GM10266 (cell line): ENCODE results near the gene OR1E1.
"Not testable (repeated sequence)": the region's sequence is repeated elsewhere in the genome, so short reads cannot be mapped to it uniquely, and the experiment has no call there.

Experiments
- DNase-seq: peaks from one replicate; pipeline ENCODE4 v3.0.0; 2012; ENCODE audit errors: extremely low spot score
- TF ChIP-seq, protein P1 (sequence below): IDR thresholded peaks from 2 replicates; pipeline ENCODE4 v1.5.1; 2012; ENCODE audit warnings: mild to moderate bottlenecking, low read depth; ENCODE audit not compliant: control insufficient read depth, insufficient read depth; ENCODE audit errors: missing control alignments

OR1E1 gene

DNA sequence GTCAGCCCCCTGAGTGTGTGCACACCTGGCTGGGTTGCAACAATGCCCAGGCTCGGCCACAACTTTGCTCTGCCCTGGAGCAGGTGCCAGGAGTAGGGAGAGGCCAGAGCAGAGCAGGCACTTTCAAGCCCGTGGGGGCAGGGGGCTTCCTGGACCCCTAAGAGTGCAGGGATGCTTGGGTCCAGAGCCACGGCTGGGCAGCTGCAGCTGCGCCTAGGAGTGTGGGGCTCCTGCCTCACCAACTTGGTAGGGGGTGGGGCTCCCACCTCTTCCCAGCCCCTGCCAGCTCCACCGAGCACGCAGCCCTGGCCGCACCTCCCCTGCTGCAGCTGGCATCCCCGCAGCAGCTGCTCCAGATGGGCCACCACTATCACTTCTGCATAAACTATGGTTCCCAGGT, 19.9 kb downstream of the OR1E1 start:
- TF ChIP-seq, protein P1, sequence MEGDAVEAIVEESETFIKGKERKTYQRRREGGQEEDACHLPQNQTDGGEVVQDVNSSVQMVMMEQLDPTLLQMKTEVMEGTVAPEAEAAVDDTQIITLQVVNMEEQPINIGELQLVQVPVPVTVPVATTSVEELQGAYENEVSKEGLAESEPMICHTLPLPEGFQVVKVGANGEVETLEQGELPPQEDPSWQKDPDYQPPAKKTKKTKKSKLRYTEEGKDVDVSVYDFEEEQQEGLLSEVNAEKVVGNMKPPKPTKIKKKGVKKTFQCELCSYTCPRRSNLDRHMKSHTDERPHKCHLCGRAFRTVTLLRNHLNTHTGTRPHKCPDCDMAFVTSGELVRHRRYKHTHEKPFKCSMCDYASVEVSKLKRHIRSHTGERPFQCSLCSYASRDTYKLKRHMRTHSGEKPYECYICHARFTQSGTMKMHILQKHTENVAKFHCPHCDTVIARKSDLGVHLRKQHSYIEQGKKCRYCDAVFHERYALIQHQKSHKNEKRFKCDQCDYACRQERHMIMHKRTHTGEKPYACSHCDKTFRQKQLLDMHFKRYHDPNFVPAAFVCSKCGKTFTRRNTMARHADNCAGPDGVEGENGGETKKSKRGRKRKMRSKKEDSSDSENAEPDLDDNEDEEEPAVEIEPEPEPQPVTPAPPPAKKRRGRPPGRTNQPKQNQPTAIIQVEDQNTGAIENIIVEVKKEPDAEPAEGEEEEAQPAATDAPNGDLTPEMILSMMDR: no peak
- no peak for DNase-seq

DNA sequence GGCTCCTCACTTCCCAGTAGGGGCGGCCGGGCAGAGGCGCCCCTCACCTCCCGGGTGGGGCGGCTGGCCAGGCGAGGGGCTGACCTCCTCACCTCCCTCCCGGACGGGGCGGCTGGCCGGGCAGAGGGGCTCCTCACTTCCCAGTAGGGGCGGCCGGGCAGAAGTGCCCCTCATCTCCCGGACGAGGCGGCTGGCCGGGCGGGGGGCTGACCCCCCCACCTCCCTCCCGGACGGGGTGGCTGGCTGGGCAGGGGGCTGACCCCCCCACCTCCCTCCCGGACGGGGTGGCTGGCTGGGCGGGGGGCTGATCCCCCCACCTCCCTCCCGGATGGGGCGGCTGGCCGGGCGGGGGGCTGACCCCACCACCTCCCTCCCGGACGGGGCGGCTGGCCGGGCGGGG, 27.0 kb downstream of the OR1E1 start:
- not testable (repeated sequence) for DNase-seq
